AG04449 (cell line): ENCODE results near the gene B3GNT5.

Source experiments
- CTCF ChIA-PET: fragments of 350-600 bp; formaldehyde crosslinking; extraction: SDS; loops from one replicate; lab custom pipeline; 2021; ENCODE audit warnings: antibody characterized with exemption; lab: Yijun Ruan, JAX
- POLR2A ChIA-PET: fragments of 400-600, 350-600 bp; formaldehyde crosslinking; extraction: SDS; loops from one replicate; lab custom pipeline; 2020; ENCODE audit warnings: antibody characterized with exemption, inconsistent platforms; lab: Yijun Ruan, JAX
- DNase-seq: peaks from one replicate; pipeline ENCODE4 v3.0.0-alpha.2; 2010; ENCODE audit warnings: low read depth, low spot score
- H3K4me3 ChIP-seq: 2 replicates; pipeline ENCODE4 v1.5.1; 2011; ENCODE audit warnings: low read depth, mild to moderate bottlenecking, control low read depth, low read length
- TF ChIP-seq, protein P1 (sequence below): IDR thresholded peaks from one replicate; pipeline ENCODE4 v1.5.1; 2011; ENCODE audit warnings: mild to moderate bottlenecking, moderate library complexity, low read length, control low read depth, inconsistent platforms; ENCODE audit not compliant: insufficient read depth; ENCODE audit errors: missing control alignments

Gene B3GNT5

DNA sequence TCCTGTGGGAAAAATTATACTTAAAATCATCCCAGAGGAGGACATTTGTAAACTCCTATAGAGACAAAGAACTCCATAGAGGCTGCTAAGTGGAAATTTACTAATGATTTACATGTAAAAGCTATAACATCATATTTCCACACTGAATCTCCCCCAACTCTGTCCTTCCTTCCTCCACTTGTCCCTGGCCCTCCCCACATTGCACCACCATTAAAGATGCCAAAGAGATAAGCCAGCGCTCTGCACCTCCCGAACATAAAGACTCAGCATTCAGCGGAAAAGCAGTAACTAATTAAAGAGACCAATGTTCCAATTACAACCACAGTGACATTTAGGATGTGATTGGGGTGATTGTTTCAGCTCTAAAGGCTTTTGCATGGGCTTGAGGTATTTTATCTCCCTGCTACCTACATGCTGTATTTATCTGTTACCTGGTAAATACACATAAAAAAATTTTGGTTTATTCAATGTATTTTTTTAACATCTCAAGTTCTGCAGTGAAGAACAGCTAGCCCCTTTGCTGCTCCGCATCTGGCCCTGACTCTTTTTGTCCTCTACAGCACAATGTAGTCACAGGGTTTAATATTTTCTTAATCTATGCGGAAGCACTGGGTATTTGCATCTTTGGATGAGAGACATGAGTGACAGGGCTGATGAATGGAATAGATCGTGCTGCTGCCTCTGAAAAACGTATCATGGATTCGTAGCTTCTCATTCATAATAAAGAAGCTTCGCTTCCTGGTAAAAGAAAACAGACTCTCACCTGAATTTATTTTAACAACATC lies 35.3 kb upstream of the B3GNT5 start:
- ChIA-PET POLR2A (no interaction called here), CTCF (interaction anchor here (1.2 to 1.4 kb wide), 2 partner anchors 32 to 168 kb away, joined by 3 read pairs; no protein-coding TSS in a partner anchor)
- H3K4me3 ChIP-seq, result no peak overlapping the region
- TF ChIP-seq, protein P1, sequence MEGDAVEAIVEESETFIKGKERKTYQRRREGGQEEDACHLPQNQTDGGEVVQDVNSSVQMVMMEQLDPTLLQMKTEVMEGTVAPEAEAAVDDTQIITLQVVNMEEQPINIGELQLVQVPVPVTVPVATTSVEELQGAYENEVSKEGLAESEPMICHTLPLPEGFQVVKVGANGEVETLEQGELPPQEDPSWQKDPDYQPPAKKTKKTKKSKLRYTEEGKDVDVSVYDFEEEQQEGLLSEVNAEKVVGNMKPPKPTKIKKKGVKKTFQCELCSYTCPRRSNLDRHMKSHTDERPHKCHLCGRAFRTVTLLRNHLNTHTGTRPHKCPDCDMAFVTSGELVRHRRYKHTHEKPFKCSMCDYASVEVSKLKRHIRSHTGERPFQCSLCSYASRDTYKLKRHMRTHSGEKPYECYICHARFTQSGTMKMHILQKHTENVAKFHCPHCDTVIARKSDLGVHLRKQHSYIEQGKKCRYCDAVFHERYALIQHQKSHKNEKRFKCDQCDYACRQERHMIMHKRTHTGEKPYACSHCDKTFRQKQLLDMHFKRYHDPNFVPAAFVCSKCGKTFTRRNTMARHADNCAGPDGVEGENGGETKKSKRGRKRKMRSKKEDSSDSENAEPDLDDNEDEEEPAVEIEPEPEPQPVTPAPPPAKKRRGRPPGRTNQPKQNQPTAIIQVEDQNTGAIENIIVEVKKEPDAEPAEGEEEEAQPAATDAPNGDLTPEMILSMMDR, result no peak
- no peak for DNase-seq

- no peak for DNase-seq
These were observed 34.2 kb upstream of the B3GNT5 start for GRCh38 chr3:183218826-183219225.

DNA sequence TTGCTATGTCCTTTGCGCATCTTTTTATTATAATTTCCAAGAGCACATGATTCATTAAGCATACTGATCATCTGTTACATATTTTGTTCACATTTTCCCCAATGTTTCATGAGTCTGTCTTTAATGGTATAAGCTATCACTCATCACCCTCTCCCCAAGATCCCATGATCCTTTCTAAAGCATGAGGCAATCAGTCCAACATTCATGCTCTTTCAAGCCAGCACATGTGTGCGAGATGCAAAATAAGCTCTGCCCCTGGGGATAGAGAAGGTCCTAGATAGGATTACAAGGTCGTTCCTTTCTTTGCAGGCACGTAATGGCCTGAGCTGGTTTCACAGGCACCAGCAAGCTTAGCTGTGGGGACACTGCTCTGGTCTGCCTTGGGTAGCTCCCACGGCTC lies 32.2 kb upstream of the B3GNT5 start:
- TF ChIP-seq, protein P1, result no peak
- no peak for DNase-seq
- ChIA-PET POLR2A (no interaction called here), CTCF (interaction anchor here (1.4 kb wide), 1 partner anchor 161 kb away, joined by 3 read pairs; no protein-coding TSS in a partner anchor)
- no peak overlapping the region for H3K4me3 ChIP-seq

More at GRCh38 chr3:183218826-183219225, 34.2 kb upstream of the B3GNT5 start:
- no peak overlapping the region for H3K4me3 ChIP-seq
- TF ChIP-seq, protein P1, result no peak
- CTCF ChIA-PET, result no interaction called here
- POLR2A ChIA-PET, result no interaction called here

GRCh38 chr3:183222631-183223235 lies 30.3 kb upstream of the B3GNT5 start:
- POLR2A ChIA-PET, result no interaction called here
- DNase-seq, result no peak
- TF ChIP-seq, protein P1, result no peak
- CTCF ChIA-PET, result no interaction called here
- no peak overlapping the region for H3K4me3 ChIP-seq

DNA sequence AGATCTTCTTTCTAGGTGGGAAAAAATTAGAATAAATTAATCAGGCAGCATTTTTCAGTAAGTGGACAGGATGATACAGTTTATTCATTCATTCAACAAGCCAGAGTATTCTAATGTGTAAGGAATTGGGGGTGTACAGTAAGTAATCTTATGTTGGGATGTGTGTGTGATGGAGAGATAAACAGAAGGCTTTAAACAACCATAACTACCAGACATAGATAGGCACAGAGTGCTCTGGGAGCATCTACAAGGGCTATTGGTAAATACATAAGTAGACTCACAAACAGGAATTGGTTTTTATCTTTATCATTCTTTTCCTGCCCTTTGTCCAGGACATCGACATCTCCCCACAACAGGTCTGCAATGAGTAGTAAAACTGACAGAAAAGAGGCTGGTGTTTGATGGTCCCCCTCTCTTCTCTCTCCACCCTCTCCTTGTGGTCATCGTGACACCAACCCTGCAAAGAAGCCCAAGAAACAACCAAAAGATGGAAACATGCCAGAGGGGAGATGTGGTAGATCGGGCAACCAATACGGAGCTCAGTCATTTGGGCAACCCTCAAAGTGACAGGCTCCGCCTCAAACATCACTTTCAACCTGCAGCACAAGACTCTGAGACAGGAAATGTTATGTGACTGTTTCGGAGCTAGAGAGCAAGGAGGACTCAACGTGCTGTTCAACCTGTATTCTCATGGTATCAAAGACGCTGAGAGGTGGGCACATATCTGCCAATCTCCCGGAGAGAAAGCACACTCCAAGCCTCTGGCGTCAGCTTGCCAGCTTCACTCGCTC lies 28.7 kb upstream of the B3GNT5 start:
- POLR2A ChIA-PET, result no interaction called here
- TF ChIP-seq, protein P1, result no peak
- no peak for DNase-seq

More for the DNA sequence above, 28.7 kb upstream of the B3GNT5 start:
- CTCF ChIA-PET, result no interaction called here
- no peak overlapping the region for H3K4me3 ChIP-seq
